DND-41 (cell line): ENCODE data around the gene DIDO1.

ENCODE experiments used
- ATAC-seq: fragments of 200-7000 bp; cut with Tn5 transposase; 3 replicates; pipeline ENCODE4 v1.9.1; 2021; ENCODE audit warnings: low read depth; ENCODE audit not compliant: insufficient read depth
- DNase-seq: peaks from one replicate; pipeline ENCODE4 v3.0.0-alpha.2; 2020
- H2AFZ ChIP-seq: 2 replicates; pipeline ENCODE4 v1.6.0; 2012; ENCODE audit warnings: low read depth, low read length
- H3K27ac ChIP-seq: 2 replicates; pipeline ENCODE4 v1.5.1; 2012; ENCODE audit warnings: low read length, inconsistent platforms
- H3K27me3 ChIP-seq: fragments of 200-600 bp; sonication (generic); 2 replicates; pipeline ENCODE4 v1.6.0; 2012; ENCODE audit warnings: low read length, mild to moderate bottlenecking, inconsistent platforms; ENCODE audit not compliant: insufficient read depth, poor library complexity
- H3K36me3 ChIP-seq: 2 replicates; pipeline ENCODE4 v1.5.1; 2012; ENCODE audit warnings: low read length, inconsistent platforms; ENCODE audit not compliant: insufficient read depth
- H3K4me1 ChIP-seq: 2 replicates; pipeline ENCODE4 v1.5.1; 2012; ENCODE audit warnings: mild to moderate bottlenecking, low read length; ENCODE audit not compliant: insufficient read depth
- H3K4me2 ChIP-seq: 2 replicates; pipeline ENCODE4 v1.6.0; 2012; ENCODE audit warnings: mild to moderate bottlenecking, moderate library complexity, low read length, inconsistent platforms; ENCODE audit not compliant: insufficient read depth
- H3K4me3 ChIP-seq, 2 experiments: fragments of 200-600 bp in 1 of 2; shearing (Covaris generic) in 1 of 2; 2 replicates each; pipeline ENCODE4 v1.5.1; 2012 to 2016; ENCODE audit warnings: inconsistent platforms in 2 of 2, low read length in 2 of 2, mild to moderate bottlenecking in 2 of 2, low read depth in 1 of 2, moderate library complexity in 1 of 2
- H3K79me2 ChIP-seq: 2 replicates; pipeline ENCODE4 v1.6.0; 2012; ENCODE audit warnings: low read length, inconsistent platforms; ENCODE audit not compliant: insufficient read depth
- H3K9ac ChIP-seq: 2 replicates; pipeline ENCODE4 v1.6.0; 2012; ENCODE audit warnings: low read depth, mild to moderate bottlenecking, inconsistent platforms, low read length, moderate library complexity
- H3K9me3 ChIP-seq: 2 replicates; pipeline ENCODE4 v1.5.1; 2012; ENCODE audit warnings: low read length, moderate library complexity, mild to moderate bottlenecking, inconsistent platforms; ENCODE audit not compliant: insufficient read depth, severe bottlenecking
- H4K20me1 ChIP-seq: 2 replicates; pipeline ENCODE4 v1.6.0; 2012; ENCODE audit warnings: low read length; ENCODE audit not compliant: insufficient read depth
- CTCF ChIP-seq: IDR thresholded peaks from 2 replicates; pipeline ENCODE4 v1.5.1; 2012; ENCODE audit warnings: borderline replicate concordance, low read length, moderate library complexity, mild to moderate bottlenecking; ENCODE audit not compliant: poor library complexity, severe bottlenecking; ENCODE audit errors: extremely low read depth
- EZH2 ChIP-seq: IDR thresholded peaks from 3 replicates; pipeline ENCODE4 v1.6.1; 2012; ENCODE audit warnings: borderline replicate concordance, low read depth, mild to moderate bottlenecking, moderate library complexity, low read length, inconsistent platforms; ENCODE audit not compliant: severe bottlenecking

The DIDO1 gene

GRCh38 chr20:62831361-62831788, 94.9 kb downstream of the DIDO1 start:
- TF ChIP-seq EZH2 (no peak), CTCF (no peak)
- Histone ChIP-seq H3K4me3 (no peak overlapping the region), H3K79me2 (no peaks in the 10 kb centered on the region), H3K27me3 (no peaks in the 10 kb centered on the region), H3K4me1 (peaks cover 14% of the 10 kb centered on the region), H3K27ac (no peak overlapping the region), H3K36me3 (no peaks in the 10 kb centered on the region), H3K9ac (no peak overlapping the region), H3K9me3 (no peaks in the 10 kb centered on the region), H3K4me2 (no peak overlapping the region), H2AFZ (no peak overlapping the region), H4K20me1 (0 out of 2 replicates have a peak, but pooled peaks cover 3% of the 10 kb centered on the region)
- DNase-seq (no peak), ATAC-seq (no peak)

- H3K4me3 ChIP-seq, result no peak overlapping the region
- H3K9me3 ChIP-seq, result no peaks in the 10 kb centered on the region
- H3K9ac ChIP-seq, result no peak overlapping the region
- no peak overlapping the region for H2AFZ ChIP-seq
- peaks cover 3% of the 10 kb centered on the region; the same call in 1 of the 2 replicates for H4K20me1 ChIP-seq
- DNase-seq (no peak), ATAC-seq (no peak)
- no peaks in the 10 kb centered on the region for H3K79me2 ChIP-seq
- H3K4me2 ChIP-seq, result no peak overlapping the region
- TF ChIP-seq CTCF, result no peak
- no peak for TF ChIP-seq EZH2
- H3K36me3 ChIP-seq, result no peaks in the 10 kb centered on the region
- H3K4me1 ChIP-seq, result peaks cover 14% of the 10 kb centered on the region
- H3K27ac ChIP-seq, result no peak overlapping the region
- no peaks in the 10 kb centered on the region for H3K27me3 ChIP-seq
Observed at GRCh38 chr20:62830821-62831220, 95.5 kb downstream of the DIDO1 start.

- ATAC-seq (no peak), DNase-seq (no peak)
- no peak overlapping the region for H3K4me3 ChIP-seq
- no peak overlapping the region for H3K4me2 ChIP-seq
- TF ChIP-seq EZH2 (no peak), CTCF (no peak)
- H3K36me3 ChIP-seq, result no peaks in the 10 kb centered on the region
- no peak overlapping the region for H2AFZ ChIP-seq
- H3K79me2 ChIP-seq, result no peaks in the 10 kb centered on the region
- H3K4me1 ChIP-seq, result peaks cover 19% of the 10 kb centered on the region
- H4K20me1 ChIP-seq, result peaks cover 8% of the 10 kb centered on the region
- H3K27me3 ChIP-seq, result no peaks in the 10 kb centered on the region
- H3K27ac ChIP-seq, result no peak overlapping the region
- H3K9ac ChIP-seq, result no peak overlapping the region
- no peaks in the 10 kb centered on the region for H3K9me3 ChIP-seq
Observed at GRCh38 chr20:62830251-62830650, 96.1 kb downstream of the DIDO1 start.
